GM15510 (cell line): ENCODE measurements around the gene PLTP.

ENCODE experiments used
- POLR2A ChIP-seq: IDR thresholded peaks from 3 replicates; pipeline ENCODE4 v1.6.1; 2011; ENCODE audit warnings: borderline replicate concordance; ENCODE audit not compliant: insufficient read length; ENCODE audit errors: extremely low read depth

The PLTP gene

GRCh38 chr20:45918779-45919537 lies 7.0 kb upstream of the PLTP start:
- no peak for TF ChIP-seq POLR2A

- no peak for TF ChIP-seq POLR2A
These were observed 6.3 kb upstream of the PLTP start for GRCh38 chr20:45918182-45918737.

GRCh38 chr20:45917790-45918141 lies 5.8 kb upstream of the PLTP start:
- TF ChIP-seq POLR2A = no peak

GRCh38 chr20:45913116-45913515 lies 1.2 kb upstream of the PLTP start:
- no peak for TF ChIP-seq POLR2A

GRCh38 chr20:45912344-45912682 lies 358 bp upstream of the PLTP start:
- no peak for TF ChIP-seq POLR2A

GRCh38 chr20:45910670-45911485 lies 1.1 kb downstream of the PLTP start:
- TF ChIP-seq POLR2A = peak; percentile 46

- TF ChIP-seq POLR2A = no peak
These were observed 1.9 kb downstream of the PLTP start for GRCh38 chr20:45909817-45910669.

GRCh38 chr20:45909336-45909808 lies 2.6 kb downstream of the PLTP start:
- no peak for TF ChIP-seq POLR2A

GRCh38 chr20:45908084-45908483 lies 3.9 kb downstream of the PLTP start:
- TF ChIP-seq POLR2A = no peak

GRCh38 chr20:45907219-45907948 lies 4.6 kb downstream of the PLTP start:
- TF ChIP-seq POLR2A = no peak

GRCh38 chr20:45905505-45906079 lies 6.4 kb downstream of the PLTP start:
- TF ChIP-seq POLR2A = no peak

- TF ChIP-seq POLR2A = no peak
These were observed 7.1 kb downstream of the PLTP start for GRCh38 chr20:45904583-45905504.

GRCh38 chr20:45902199-45902701 lies 9.7 kb downstream of the PLTP start:
- no peak for TF ChIP-seq POLR2A
